NCI-H1417 treated with DMSO at 0.1 percent for 48 hours (cell line): ENCODE results near the gene OR7C2.
"Not testable (repeated sequence)": the region's sequence is repeated elsewhere in the genome, so short reads cannot be mapped to it uniquely, and the experiment has no call there.

Source experiments
- DNase-seq: peaks from one replicate; lab custom pipeline; 2025; lab: John Stamatoyannopoulos, UW

Gene OR7C2

DNA sequence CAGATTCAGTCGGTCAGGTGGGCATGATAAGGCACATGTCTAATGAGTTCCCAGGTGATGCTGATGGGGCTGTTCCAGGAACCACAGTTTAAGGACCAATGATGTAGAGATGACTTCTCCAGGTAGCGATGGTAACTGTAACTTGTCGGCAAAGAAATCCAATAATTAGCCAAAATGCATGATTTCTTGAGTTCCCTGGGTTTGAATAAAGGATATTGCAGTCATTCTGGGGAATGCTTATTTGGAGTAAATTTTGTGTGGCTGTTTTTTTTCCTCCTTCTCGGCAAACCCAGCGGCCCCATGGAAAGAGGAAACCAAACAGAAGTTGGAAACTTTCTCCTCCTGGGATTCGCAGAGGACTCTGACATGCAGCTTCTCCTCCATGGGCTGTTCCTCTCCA, at the start of gene OR7C2:
Gene OR7C2, plus strand, starts transcription at position 301 of the 400 bp plus-strand sequence. Its CDS starts 0 bp downstream, at position 301.
- DNase-seq, result no peak

DNA sequence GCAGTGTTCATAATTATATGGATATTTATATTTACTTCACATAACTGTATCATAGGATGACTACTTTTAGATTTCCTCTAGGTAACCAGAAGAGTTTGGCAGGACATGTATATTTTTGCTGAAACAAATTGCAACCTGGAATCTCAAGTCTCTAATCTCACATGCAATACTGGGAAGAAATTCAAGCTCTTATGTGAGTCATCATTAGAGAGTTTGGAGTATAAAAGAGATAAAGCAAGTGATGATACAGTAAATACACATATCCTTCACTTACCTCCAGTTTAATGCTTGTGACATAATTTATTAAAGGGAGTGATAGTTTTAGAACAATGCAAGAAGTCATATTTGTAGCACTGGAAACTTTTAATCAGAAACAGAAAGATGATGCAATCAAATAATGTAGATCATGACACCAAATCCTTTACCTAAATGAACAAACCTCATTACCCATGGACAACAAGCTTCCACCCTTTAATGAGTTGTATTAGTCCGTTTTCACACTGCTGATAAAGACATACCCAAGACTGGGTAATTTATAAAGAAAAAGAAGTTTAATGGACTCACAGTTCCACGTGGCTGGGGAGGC, 39.5 kb upstream of the OR7C2 start:
- DNase-seq, result no peak

DNA sequence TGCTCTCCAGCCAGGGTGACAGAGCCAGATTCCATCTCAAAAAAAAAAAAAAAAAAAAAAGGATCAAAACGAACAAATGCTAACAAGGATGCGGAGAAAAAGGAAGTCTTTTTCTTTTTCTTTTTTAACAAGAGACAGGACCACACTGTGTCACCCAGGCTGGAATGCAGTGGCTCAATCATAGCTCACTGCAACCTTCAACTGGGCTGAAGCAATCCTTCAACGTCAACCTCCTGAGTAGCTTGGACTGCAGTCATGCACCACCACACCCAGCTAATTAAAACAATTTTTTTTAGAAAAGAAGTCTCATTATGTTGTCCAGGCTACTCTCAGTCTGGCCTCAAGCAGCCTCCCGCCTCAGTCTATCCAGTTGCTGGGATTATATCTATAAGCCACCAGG, 34.6 kb upstream of the OR7C2 start:
- no peak for DNase-seq

DNA sequence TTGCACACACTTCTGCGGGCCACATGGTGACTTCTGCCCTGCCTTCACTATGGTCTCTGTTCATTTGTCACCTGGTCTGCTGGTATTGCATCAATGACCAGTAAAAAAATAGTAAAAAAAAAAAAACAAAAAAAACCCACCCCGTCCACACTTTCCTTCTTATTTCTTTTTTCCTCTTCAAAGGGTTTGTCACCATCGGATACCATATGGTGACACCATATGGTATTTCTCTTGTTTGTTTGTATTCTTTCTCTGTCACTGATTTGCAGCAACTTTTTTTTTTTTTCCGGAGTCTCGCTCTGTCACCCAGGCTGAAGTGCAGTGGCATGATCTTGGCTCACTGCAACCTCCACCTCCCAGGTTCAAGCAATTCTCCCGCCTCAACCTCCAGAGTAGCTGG, 26.2 kb upstream of the OR7C2 start:
- no peak for DNase-seq

DNA sequence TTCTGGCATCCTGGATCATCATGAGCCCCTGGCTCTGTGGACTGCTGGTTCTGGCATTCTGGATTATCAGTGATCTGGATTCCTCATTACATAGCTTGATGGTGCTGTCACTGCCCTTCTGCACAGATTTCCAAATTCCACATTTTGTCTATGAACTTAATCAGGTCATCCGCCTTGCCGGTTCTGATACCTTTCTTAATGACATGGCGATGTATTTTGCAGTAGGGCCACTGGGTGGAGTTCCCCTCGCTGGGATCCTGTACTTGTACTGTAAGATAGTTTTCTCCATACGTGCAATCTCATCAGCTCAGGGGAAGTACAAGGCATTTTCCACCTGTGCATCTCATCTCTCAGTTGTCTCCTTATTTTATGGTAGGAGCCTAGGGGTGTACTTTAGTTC, 24.4 kb upstream of the OR7C2 start:
- DNase-seq, result no peak

DNA sequence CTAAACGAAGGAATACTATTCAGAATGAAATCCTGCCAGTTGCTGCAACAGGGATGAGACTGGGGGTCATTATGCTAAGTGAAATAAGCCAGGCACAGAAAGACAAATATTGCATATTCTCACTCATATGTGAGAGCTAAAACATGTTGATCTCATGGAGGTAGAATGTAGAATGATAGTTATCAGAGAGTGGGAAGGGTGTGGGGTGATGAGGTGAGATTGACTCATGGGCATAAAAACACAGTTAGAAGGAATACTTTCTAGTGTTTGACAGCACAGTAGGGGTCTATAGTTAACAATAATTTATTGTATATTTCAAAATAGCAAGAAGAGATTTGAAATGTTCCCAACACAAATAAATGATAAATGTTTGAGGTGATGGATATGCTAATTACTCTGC, 7.8 kb upstream of the OR7C2 start:
- DNase-seq, result no peak

DNA sequence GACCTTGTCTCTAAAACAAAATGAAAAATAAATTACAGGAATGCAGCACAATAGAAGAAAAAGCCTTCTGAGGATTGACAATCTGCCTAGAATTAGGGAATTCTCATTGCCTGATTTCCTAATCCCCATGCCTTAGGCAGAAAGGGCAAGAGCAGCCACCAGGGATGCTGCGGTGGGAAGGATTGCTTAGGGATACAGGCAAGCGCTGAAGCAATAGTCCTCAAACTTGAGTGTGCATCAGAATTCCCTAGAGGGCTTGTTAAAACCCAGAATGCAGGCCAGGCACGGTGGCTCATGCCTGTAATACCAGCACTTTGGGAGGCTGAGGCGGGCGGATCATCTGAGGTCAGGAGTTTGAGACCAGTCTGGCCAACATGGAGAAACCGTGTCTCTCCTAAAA, 1.0 kb upstream of the OR7C2 start:
- DNase-seq, result no peak

DNA sequence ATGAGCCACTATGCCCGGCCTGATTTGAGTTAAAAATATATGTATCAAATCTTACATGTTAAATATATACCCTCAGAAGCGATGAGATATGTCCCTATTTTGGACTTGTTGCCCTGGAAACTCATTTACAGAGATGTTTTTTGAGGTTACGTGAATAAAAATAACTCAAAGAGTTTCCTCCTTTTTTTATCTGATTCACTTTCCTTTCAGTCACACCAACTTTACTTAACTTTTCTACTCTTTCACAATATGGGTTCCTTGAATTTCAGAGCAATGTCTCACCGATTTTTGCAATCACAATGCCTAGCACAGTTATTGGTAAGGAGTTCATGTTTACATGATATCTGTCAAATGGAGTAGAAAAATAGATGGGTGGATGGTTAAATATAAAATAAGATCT, 2.3 kb downstream of the OR7C2 start:
- no peak for DNase-seq

DNA sequence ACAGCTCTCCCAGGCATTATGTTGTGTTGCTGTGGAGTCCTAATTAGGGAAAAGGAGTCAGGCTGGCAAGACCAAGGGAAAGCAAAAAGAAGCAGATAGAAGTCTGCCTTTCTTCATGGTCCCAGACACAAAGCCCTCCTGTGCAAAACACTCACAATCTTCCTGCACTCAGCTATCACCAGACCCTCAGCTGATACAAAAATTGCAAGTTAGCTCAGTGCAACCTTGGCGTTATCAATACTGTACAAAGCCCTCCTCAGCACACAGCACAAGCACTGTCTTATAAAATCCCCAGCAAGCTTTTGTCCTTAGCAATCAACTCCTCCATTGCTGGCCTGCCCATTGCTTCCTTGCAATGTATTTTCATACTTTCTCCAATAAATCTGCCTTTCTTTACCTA, 3.2 kb downstream of the OR7C2 start:
- DNase-seq, result no peak

DNA sequence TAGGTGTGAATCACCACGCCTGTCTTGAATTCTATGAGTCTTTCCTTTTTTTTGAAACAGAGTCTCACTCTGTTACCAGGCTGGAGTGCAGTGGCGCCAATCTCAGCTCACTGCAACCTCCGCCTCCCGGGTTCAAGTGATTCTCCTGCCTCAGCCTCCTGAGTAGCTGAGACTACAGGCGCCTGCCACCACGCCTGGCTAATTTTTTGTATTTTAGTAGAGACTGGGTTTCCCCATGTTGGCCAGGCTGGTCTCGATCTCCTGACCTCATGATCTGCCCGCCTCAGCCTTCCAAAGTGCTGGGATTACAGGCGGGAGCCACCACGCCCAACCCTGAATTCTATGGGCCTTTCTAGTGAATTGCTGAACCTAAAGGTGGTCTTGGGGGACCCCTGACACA, 8.1 kb downstream of the OR7C2 start:
- not testable (repeated sequence) for DNase-seq

DNA sequence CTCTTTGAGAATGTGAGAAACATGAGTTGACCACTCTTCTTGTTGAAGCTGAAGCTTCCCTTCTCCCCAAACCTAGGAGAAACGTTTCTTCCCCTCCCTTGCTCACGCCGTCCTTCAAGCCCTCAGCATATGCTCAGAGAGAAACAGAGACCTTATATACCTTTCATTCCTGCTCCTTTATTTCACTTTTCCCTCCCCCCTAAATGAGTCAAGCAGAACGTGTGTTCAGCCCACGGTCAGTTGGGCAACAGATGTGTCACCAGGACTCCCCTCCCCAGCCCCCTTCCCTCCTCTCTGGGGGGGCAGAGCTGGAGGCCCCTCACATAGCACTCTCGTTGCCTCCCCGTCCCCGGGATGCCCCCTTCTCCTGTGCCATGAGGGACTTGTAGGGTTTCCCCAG, 8.6 kb downstream of the OR7C2 start:
- DNase-seq, result no peak

DNA sequence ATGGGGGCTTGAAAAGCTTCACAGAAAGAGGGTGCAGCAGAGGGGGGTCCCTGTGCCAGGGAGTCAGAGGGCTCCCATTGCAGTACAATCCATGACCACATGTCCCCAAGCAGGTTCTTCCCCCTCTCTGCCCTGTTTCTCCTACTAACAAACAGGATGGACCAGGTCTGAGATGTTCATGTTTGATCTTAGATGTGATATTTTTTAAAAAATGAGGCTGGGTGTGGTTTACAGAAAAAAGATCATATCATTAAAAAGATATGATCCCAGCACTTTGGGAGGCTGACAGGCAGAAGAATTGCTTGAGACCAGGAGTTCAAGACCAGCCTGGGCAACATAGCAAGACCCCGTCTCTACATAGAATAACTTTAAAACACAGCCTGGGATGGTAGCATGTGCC, 9.1 kb downstream of the OR7C2 start:
- DNase-seq, result no peak

DNA sequence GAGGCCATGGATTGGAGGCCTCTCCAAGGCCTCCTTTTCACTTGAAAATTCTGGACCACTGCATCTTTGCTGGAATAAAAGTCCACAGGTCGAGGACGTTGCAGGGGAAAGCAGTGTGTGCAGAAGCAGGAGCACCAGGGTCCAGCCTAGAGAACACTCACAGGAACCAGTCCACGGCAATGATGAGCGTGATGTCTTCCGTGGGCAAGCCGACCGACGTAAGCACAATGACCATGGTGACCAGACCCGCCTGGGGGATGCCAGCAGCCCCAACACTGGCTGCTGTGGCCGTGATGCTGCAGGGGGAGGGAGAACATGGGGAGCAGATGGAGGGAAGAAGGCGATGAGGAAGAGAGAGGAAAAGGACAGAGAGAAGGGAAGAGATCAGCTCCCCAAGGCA, 11.5 kb downstream of the OR7C2 start:
- no peak for DNase-seq

DNA sequence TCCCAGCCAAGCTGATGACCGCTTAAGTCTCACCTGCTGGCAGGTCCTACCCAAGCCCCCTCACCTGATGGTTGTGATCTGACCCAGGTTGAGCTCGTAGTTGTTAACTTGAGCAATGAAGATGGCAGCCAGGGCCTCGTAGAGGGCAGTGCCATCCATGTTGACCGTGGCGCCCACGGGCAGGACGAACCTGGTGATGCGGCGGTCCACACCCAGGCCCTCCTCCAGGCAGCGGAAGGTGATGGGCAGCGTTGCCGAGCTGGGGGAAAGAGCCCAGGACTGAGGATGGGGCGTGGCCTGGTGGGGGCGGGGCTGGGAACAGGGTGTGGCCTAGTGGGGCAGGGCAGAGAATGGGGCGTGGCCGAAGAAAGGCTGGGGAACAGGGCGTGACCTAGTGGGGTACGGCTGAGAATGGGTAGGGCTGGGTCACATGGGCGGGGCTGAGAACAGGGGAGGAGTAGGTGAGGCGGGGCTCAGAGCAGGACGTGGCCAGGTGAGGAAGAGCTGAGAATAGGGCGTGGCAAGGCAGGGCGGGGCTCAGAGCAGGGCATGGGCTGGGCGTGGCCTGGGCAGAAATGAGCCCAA, 12.9 kb downstream of the OR7C2 start:
- no peak for DNase-seq

DNA sequence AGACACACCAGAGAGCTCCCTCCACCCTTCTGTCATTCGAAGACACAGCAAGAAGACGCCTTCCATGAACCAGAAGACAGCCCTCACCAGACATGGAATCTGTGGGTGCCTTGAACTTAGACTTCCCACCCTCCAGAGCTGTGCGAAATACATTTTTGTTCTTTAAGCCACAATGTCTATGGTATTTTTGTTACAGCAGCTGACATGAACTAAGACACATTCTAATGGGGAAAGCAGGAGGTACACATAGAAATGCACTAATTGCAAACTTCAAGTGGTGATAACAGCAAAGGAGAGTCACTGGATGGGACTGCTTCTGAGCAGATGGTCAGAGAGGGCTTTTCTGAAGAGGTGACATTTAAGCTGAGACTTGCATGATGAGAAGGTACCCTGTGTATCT, 16.2 kb downstream of the OR7C2 start:
- no peak for DNase-seq

DNA sequence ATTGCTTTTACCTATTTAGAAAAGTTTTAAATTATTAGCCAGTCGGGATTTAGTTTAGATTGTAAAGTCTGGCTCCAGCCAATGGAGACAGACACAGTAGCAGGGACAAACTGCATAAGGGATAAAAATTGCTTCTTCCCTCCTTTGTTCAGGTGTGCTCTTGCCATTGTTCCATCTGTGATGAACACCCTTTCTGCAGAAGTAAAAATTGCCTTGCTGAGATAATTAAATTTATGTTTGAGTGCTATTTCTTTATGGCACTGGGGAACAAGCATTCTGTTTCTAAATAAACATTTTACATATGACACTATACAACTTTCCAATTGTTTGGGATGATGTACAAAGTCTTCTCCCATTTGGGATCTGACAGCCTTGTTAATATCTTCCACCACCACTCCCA, 18.0 kb downstream of the OR7C2 start:
- DNase-seq, result no peak

DNA sequence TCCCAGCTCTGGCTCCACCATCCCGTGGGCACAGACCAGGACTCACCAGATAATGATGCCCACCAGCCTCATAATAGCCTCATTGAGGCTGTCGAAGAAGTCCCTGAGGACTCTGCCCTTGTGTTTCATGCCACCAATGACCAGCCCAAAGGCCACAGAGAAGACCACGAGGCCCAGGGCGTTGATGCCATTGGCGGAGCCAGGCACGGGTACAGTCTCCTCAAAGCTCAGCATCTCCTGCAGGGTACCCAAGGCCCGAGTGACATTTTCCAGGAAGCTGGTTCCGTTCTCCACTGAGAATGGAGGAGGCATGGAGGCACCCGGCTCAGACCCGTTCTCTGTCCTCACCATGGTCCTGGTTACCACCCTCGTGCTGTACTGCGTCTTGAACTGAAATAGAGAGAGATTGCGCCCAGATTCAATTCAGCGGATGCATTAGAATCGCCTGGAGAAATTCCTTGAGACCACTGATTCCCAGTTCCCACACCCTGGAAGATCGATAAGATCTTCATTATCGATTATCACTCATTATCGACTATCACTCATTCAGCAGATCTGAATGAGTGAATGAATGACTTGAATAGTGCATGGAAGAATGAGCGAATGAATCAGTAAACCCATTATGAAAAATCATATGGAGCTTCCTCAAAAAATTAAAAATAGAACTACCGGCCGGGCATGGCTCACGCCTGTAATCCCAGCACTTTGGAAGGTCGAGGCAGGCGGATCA, 20.8 kb downstream of the OR7C2 start:
- no peak for DNase-seq

DNA sequence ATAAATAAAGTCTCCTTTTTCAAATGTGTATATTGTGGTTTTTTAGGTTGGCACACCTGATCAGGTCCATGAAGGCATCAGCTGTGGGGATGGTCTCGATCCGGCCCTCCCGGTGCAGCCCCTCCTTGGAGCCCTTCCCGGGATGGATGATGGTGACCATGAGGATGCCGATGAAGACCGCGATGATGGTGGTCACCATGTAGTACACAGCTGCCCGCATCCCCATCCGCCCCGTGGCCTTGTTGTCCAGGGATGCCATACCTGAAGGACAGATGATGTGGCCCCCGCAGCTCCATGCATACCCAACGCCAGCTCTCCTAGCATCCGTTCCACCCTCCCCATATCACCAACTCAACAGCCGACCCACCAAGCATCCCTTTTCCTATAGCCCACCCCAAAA, 27.0 kb downstream of the OR7C2 start:
- DNase-seq, result no peak

DNA sequence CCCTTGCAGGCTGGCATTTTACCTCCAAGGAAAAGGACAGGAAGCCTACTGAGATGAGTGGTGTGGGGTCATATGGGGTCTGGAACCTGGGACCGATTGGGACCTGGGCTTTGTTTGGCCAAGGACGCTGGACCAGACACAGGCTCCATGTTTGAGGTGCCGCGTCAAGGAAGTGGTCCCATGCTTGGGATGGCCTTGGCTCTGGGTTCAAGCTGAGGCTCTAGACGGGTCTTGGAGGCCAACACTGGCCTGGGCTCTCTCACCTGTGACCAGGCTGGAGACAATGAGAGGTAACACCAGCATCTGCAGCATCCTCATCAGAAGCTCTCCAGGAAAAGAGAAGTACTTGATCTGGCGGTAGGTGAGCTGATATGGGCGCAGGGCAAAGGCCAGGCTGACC, 30.2 kb downstream of the OR7C2 start:
- DNase-seq, result no peak

DNA sequence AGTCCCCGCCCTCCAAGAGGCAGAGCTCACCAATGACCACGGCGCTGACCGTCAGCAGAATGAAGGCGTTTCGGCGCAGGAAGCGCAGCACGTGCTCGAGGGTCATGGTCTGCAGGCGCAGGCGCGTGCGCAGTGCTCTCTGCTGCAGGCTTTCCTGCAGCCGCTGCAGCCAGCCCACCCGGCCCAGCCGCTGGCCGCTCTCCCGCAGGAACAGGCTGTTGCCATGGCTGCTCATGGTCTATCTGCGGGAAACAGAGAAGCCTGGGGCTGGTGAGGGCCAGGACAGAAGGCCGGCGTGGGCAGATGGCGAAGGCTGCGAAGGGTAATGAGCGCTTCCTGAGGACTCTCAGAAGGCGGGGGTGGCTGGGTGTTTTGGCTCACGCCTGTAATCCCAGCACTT, 31.4 kb downstream of the OR7C2 start:
- DNase-seq, result no peak

DNA sequence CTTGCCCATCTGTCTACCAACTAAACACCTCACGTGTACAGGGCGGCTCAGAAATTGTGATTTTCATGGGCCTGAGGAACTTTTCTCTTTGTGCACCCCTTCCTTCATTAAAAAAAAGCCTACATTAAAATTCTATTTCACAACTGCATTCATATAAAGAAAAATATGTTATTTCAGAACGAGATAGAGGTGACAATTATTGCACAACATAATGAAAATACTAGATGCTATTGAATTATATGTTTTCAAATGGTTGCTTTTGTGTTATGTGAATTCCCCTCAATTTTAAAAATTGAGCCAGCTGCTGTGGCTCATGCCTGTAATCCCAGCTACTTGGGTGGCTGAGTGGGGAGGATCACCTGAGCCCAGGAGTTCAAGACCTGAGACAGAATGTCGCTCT, 33.2 kb downstream of the OR7C2 start:
- DNase-seq, result no peak

DNA sequence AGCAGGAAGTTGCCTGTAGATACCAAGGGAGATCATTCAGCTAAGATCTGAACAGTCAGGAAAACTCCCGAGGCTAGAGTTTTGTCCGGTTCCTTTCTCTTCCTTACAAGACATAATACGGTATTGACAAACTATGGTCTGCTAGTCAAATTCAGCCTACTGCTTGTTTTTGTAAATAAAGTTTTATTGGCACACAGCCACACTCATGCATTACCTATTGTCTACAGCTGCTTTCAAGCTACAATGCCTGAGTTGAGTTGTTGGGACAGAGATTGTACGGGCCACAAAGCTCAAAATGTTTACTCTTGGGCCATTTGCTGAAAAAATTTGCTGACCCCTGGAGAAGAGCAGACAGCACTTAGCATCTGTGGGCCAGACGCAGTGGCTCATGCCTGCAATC, 35.8 kb downstream of the OR7C2 start:
- no peak for DNase-seq

DNA sequence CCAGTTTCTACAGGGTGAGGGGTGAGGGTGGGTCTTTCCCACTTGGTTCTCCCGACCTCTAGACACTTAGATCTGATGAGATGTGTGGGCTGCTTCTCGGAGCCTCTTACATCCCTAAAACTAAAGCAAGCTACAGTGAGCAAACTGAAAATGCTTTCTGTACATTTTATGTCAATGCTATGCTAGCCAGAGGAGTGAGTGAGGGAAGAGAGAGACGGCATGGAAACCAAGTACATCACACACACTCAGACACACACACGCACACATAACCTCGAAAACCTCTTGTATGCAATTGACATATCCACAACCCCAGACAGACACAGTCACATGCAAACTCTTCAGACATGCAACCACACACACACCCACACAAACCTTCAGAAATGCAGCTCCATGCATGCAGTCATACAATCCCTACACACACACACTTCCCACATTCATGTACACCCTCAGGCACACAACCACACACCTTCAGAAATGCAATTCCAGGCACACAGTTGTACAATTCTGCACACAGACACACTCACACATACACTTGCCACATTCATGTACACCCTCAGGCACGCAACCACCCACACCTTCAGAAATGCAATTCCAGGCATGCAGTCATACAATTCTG, 37.0 kb downstream of the OR7C2 start:
- DNase-seq, result no peak
